ENCODE results near the gene LAMC2.

LAMC2 gene

DNA sequence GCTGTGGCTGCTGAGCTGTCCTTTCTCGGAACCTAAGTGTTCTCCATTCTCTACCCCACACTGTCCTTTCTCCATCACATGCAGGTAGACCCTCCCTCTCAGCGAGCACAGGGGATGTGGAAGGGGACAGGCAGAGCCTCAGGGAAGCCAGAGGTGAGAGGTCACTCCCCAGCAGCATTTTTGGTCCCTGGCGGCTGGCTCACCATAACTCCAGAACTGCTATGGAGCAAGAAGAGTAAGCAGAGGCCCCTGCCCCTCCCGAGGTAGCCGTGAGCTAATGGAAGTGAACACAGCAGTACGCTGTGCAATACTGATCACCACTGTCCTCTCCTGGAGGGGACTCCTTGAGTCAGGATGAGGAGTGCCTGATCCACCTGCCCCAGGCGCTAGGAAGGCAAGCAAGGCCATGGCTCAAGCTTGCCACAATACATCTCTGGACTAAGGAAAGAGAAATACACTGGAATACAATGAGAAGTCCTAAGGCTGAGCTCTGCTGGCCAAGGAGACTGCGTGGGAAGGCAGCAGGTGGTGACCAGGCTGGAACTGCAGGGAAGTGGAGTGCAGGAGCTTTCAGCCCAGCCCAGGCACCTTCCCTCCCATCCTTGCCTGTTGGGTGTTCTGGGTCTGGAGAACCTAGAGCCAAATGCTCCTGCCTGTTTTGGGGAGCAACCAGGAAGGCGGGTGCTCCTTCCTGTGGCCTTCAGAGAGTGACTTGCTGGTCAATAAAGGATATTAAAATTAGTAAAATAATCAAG, 96.2 kb downstream of the LAMC2 start:
- TF ChIP-seq, protein P1, sequence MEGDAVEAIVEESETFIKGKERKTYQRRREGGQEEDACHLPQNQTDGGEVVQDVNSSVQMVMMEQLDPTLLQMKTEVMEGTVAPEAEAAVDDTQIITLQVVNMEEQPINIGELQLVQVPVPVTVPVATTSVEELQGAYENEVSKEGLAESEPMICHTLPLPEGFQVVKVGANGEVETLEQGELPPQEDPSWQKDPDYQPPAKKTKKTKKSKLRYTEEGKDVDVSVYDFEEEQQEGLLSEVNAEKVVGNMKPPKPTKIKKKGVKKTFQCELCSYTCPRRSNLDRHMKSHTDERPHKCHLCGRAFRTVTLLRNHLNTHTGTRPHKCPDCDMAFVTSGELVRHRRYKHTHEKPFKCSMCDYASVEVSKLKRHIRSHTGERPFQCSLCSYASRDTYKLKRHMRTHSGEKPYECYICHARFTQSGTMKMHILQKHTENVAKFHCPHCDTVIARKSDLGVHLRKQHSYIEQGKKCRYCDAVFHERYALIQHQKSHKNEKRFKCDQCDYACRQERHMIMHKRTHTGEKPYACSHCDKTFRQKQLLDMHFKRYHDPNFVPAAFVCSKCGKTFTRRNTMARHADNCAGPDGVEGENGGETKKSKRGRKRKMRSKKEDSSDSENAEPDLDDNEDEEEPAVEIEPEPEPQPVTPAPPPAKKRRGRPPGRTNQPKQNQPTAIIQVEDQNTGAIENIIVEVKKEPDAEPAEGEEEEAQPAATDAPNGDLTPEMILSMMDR (IDR thresholded peaks at IDR 0.05; ENCODE audit: insufficient read depth, low read length, poor library complexity, severe bottlenecking) = no peak
- TF ChIP-seq EZH2phosphoT487 (conservative IDR thresholded peaks at IDR 0.05; ENCODE audit: low read length) = no peak
- H3K9ac ChIP-seq (ENCODE audit: low read length) = no peak overlapping the region
- H3K36me3 ChIP-seq (ENCODE audit: low read length) = no peaks in the 10 kb centered on the region
- no peaks in the 10 kb centered on the region for H3K79me2 ChIP-seq (ENCODE audit: insufficient read depth, low read length)
- no peaks in the 10 kb centered on the region for H3K9me3 ChIP-seq (ENCODE audit: insufficient read depth, low read length)
- no peaks in the 10 kb centered on the region for H3K9me2 ChIP-seq (replicated peaks; ENCODE audit: insufficient read depth, low read length)
- no peaks in the 10 kb centered on the region for H3K27me3 ChIP-seq (ENCODE audit: low read length)
- no peak overlapping the region for H3K4me3 ChIP-seq (ENCODE audit: insufficient read depth, low read length, poor library complexity, severe bottlenecking)
- H3F3A ChIP-seq (ENCODE audit: insufficient read depth) = no peaks in the 10 kb centered on the region
- H4K20me1 ChIP-seq (ENCODE audit: low read depth, low read length) = no peaks in the 10 kb centered on the region
- no peak overlapping the region for H2AFZ ChIP-seq (ENCODE audit: low read depth, low read length, severe bottlenecking)
- H3K4me2 ChIP-seq (ENCODE audit: low read depth, low read length, poor library complexity, severe bottlenecking) = no peak overlapping the region
- no peak overlapping the region for H3K27ac ChIP-seq (ENCODE audit: low read depth, low read length)

DNA sequence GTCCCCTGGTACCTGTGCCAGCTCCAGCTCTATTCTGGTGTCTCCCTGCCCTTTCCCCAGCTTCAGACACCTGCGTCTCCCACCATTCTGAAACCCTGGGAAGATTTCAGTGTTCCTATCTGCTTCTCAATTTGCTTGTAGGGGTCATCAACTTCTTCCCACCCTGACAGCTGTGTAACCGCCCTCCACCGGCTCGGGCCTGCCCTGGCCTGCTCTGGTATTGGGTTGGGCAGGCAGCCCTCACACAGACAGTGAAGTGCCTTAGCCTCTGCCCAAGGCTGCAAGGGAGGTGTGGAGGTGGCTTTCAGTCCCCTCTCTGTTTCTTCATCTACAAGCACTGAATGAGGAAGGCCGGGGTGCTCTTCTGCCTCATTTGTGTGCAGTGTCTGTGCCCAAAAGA, 97.2 kb downstream of the LAMC2 start:
- H3F3A ChIP-seq (ENCODE audit: insufficient read depth) = no peaks in the 10 kb centered on the region
- no peak overlapping the region for H3K9ac ChIP-seq (ENCODE audit: low read length)
- H3K9me2 ChIP-seq (replicated peaks; ENCODE audit: insufficient read depth, low read length) = no peaks in the 10 kb centered on the region
- no peaks in the 10 kb centered on the region for H3K79me2 ChIP-seq (ENCODE audit: insufficient read depth, low read length)
- H3K36me3 ChIP-seq (ENCODE audit: low read length) = no peaks in the 10 kb centered on the region
- H3K9me3 ChIP-seq (ENCODE audit: insufficient read depth, low read length) = no peaks in the 10 kb centered on the region
- H3K4me2 ChIP-seq (ENCODE audit: low read depth, low read length, poor library complexity, severe bottlenecking) = no peak overlapping the region
- no peak overlapping the region for H3K27ac ChIP-seq (ENCODE audit: low read depth, low read length)
- no peak for TF ChIP-seq EZH2phosphoT487 (conservative IDR thresholded peaks at IDR 0.05; ENCODE audit: low read length)
- TF ChIP-seq, protein P1 (IDR thresholded peaks at IDR 0.05; ENCODE audit: insufficient read depth, low read length, poor library complexity, severe bottlenecking) = no peak
- H3K4me3 ChIP-seq (ENCODE audit: insufficient read depth, low read length, poor library complexity, severe bottlenecking) = no peak overlapping the region
- H3K27me3 ChIP-seq (ENCODE audit: low read length) = no peaks in the 10 kb centered on the region
- no peak overlapping the region for H2AFZ ChIP-seq (ENCODE audit: low read depth, low read length, severe bottlenecking)
- no peaks in the 10 kb centered on the region for H4K20me1 ChIP-seq (ENCODE audit: low read depth, low read length)

DNA sequence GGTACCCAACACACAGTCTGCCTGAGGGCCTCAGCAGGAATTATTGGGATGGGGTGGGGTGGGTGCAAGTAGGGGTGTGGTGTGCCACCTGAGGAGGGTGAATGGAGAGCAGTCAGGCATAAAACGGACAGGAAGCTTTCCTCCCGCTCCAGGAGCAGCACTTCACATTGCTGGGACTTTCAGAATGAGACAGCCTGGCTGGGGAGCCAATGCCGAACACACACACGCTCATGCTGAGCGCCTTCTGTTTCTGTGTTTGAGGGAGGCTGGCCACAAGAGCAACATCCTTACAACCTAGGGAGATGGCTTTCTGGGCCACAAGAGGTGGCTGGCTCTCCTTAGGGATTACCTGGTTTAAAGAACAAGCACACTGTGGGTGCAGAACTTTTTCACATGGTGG, 98.0 kb downstream of the LAMC2 start:
- H2AFZ ChIP-seq (ENCODE audit: low read depth, low read length, severe bottlenecking) = no peak overlapping the region
- no peaks in the 10 kb centered on the region for H3K9me2 ChIP-seq (replicated peaks; ENCODE audit: insufficient read depth, low read length)
- no peak for TF ChIP-seq EZH2phosphoT487 (conservative IDR thresholded peaks at IDR 0.05; ENCODE audit: low read length)
- TF ChIP-seq, protein P1 (IDR thresholded peaks at IDR 0.05; ENCODE audit: insufficient read depth, low read length, poor library complexity, severe bottlenecking) = no peak
- no peaks in the 10 kb centered on the region for H3K27me3 ChIP-seq (ENCODE audit: low read length)
- no peaks in the 10 kb centered on the region for H4K20me1 ChIP-seq (ENCODE audit: low read depth, low read length)
- H3F3A ChIP-seq (ENCODE audit: insufficient read depth) = no peaks in the 10 kb centered on the region
- no peak overlapping the region for H3K4me3 ChIP-seq (ENCODE audit: insufficient read depth, low read length, poor library complexity, severe bottlenecking)
- no peaks in the 10 kb centered on the region for H3K36me3 ChIP-seq (ENCODE audit: low read length)
- H3K9me3 ChIP-seq (ENCODE audit: insufficient read depth, low read length) = no peaks in the 10 kb centered on the region
- no peak overlapping the region for H3K27ac ChIP-seq (ENCODE audit: low read depth, low read length)
- H3K9ac ChIP-seq (ENCODE audit: low read length) = no peak overlapping the region
- H3K79me2 ChIP-seq (ENCODE audit: insufficient read depth, low read length) = no peaks in the 10 kb centered on the region
- H3K4me2 ChIP-seq (ENCODE audit: low read depth, low read length, poor library complexity, severe bottlenecking) = no peak overlapping the region

Data from SU-DHL-6 (cell line).